ENCODE data around the gene SDHA. TPM values are rescaled to one million over a fixed set of nuclear protein-coding genes. Genes with fewer than 3 reads are reported as not detected.
"Not testable (repeated sequence)": the region's sequence is repeated elsewhere in the genome, so short reads cannot be mapped to it uniquely, and the experiment has no call there.

The SDHA gene
- total RNA-seq, 1 experiment from 2014 or later: 89.1 TPM

- DNase-seq (ENCODE audit: low spot score): not testable (repeated sequence)
Measured at GRCh38 chr5:222951-223715, 5.0 kb downstream of the SDHA start.

GRCh38 chr5:223791-224190, 5.7 kb downstream of the SDHA start:
- no peak for DNase-seq (ENCODE audit: low spot score)

GRCh38 chr5:225334-225733, 7.2 kb downstream of the SDHA start:
- no peak for DNase-seq (ENCODE audit: low spot score)

GRCh38 chr5:227375-227774, 9.3 kb downstream of the SDHA start:
- DNase-seq (ENCODE audit: low spot score): not testable (repeated sequence)

GRCh38 chr5:228886-229285, 10.8 kb downstream of the SDHA start:
- no peak for DNase-seq (ENCODE audit: low spot score)

GRCh38 chr5:230711-231110, 12.6 kb downstream of the SDHA start:
- DNase-seq (ENCODE audit: low spot score): no peak

GRCh38 chr5:231661-232060, 13.5 kb downstream of the SDHA start:
- DNase-seq (ENCODE audit: low spot score): no peak

GRCh38 chr5:233426-233825, 15.3 kb downstream of the SDHA start:
- DNase-seq (ENCODE audit: low spot score): not testable (repeated sequence)

- no peak for DNase-seq (ENCODE audit: low spot score)
Measured at GRCh38 chr5:234450-234849, 16.3 kb downstream of the SDHA start.

- not testable (repeated sequence) for DNase-seq (ENCODE audit: low spot score)
Measured at GRCh38 chr5:235527-235926, 17.4 kb downstream of the SDHA start.

GRCh38 chr5:237931-238330, 19.8 kb downstream of the SDHA start:
- DNase-seq (ENCODE audit: low spot score): not testable (repeated sequence)

GRCh38 chr5:240550-240949, 22.4 kb downstream of the SDHA start:
- not testable (repeated sequence) for DNase-seq (ENCODE audit: low spot score)

- not testable (repeated sequence) for DNase-seq (ENCODE audit: low spot score)
Measured at GRCh38 chr5:241045-241669, 23.0 kb downstream of the SDHA start.

GRCh38 chr5:243683-244367, 25.7 kb downstream of the SDHA start:
- DNase-seq (ENCODE audit: low spot score): not testable (repeated sequence)

- not testable (repeated sequence) for DNase-seq (ENCODE audit: low spot score)
Measured at GRCh38 chr5:245717-246116, 27.6 kb downstream of the SDHA start.

- DNase-seq (ENCODE audit: low spot score): not testable (repeated sequence)
Measured at GRCh38 chr5:250396-250795, 32.3 kb downstream of the SDHA start.

GRCh38 chr5:251016-251415, 32.9 kb downstream of the SDHA start:
- not testable (repeated sequence) for DNase-seq (ENCODE audit: low spot score)

- DNase-seq (ENCODE audit: low spot score): not testable (repeated sequence)
Measured at GRCh38 chr5:251538-251937, 33.4 kb downstream of the SDHA start.

GRCh38 chr5:251975-252374, 33.9 kb downstream of the SDHA start:
- not testable (repeated sequence) for DNase-seq (ENCODE audit: low spot score)

GRCh38 chr5:252546-252945, 34.4 kb downstream of the SDHA start:
- DNase-seq (ENCODE audit: low spot score): peak; percentile 30

- not testable (repeated sequence) for DNase-seq (ENCODE audit: low spot score)
Measured at GRCh38 chr5:254322-254721, 36.2 kb downstream of the SDHA start.

GRCh38 chr5:255116-255515, 37.0 kb downstream of the SDHA start:
- not testable (repeated sequence) for DNase-seq (ENCODE audit: low spot score)

GRCh38 chr5:256347-256746, 38.2 kb downstream of the SDHA start:
- DNase-seq (ENCODE audit: low spot score): not testable (repeated sequence)
